ENCODE data around the gene RAPGEF5. TPM values are rescaled to one million over a fixed set of nuclear protein-coding genes. Genes with fewer than 3 reads are reported as not detected.

The RAPGEF5 gene
- total and polyA plus RNA-seq, 4 experiments from 2014 or later: not detected

DNA sequence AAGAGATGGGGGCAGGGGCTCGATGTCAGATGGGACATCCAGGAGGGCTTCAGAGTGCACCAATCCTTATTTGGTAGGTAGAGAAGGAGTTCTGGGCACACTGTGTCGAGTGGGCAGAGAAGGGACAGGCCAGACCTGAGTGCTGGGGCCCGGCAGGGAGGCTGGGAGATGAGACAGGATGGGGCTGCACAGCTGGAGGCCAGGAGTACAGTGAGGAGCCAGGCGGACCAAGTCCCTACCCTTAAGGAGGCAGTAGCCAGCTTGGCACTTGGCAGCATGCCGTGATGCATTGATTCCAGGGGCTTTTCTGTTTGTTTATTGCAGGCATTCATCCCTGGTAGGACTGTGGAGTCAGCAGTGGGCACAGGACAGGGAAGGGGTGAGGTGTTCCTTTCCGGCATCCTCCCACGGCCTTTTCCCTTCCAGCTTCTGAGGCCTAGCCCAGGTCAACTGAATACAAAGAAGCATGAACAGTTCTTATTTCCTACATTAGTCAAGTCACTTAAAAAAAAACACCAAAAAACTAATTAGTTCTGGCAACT, 242.4 kb downstream of the RAPGEF5 start:
- Histone ChIP-seq H3K27me3 (ENCODE audit: insufficient read depth, low read length) (no peaks in the 10 kb centered on the region), H3K4me3 (ENCODE audit: low read length in 2 of 2) (no peak overlapping the region), H3K27ac (ENCODE audit: low read depth, low read length) (no peak overlapping the region), H3K36me3 (ENCODE audit: insufficient read depth, low read length) (no peaks in the 10 kb centered on the region), H3K9me3 (ENCODE audit: control insufficient read depth in 1 of 2, low read length in 2 of 2) (no peaks in the 10 kb centered on the region), H3K4me1 (ENCODE audit: insufficient read depth, low read length) (no peaks in the 10 kb centered on the region)
- H3K27ac Mint-ChIP-seq: no peak overlapping the region
- DNase-seq: no peak
- no peaks in the 10 kb centered on the region for H3K4me1 Mint-ChIP-seq
- peaks cover 1 to 6% of the 10 kb centered on the region in 2 donors for H3K27me3 Mint-ChIP-seq
- CTCF ChIA-PET (ENCODE audit: partially characterized antibody): interaction anchor here (1.0 to 4.0 kb wide), 3 partner anchors 10 to 31 kb away, joined by 3 to 21 read pairs (median 4); no protein-coding TSS in a partner anchor
- intact Hi-C loops (cut with micrococcal nuclease): no loop called here
- no peaks in the 10 kb centered on the region for H3K9me3 Mint-ChIP-seq
- H3K36me3 Mint-ChIP-seq: no peaks in the 10 kb centered on the region
- H3K4me3 Mint-ChIP-seq: no peak overlapping the region
- POLR2A ChIA-PET (ENCODE audit: partially characterized antibody): no interaction called here

- Mint-ChIP-seq H3K27me3 (peaks cover 1 to 3% of the 10 kb centered on the region in 2 donors), H3K36me3 (no peaks in the 10 kb centered on the region), H3K4me3 (no peak overlapping the region), H3K4me1 (no peaks in the 10 kb centered on the region), H3K27ac (no peak overlapping the region), H3K9me3 (no peaks in the 10 kb centered on the region)
- intact Hi-C loops (cut with micrococcal nuclease): no loop called here
- Histone ChIP-seq H3K27me3 (ENCODE audit: insufficient read depth, low read length) (no peaks in the 10 kb centered on the region), H3K9me3 (ENCODE audit: control insufficient read depth in 1 of 2, low read length in 2 of 2) (no peaks in the 10 kb centered on the region), H3K4me1 (ENCODE audit: insufficient read depth, low read length) (no peaks in the 10 kb centered on the region), H3K36me3 (ENCODE audit: insufficient read depth, low read length) (no peaks in the 10 kb centered on the region), H3K27ac (ENCODE audit: low read depth, low read length) (no peak overlapping the region), H3K4me3 (ENCODE audit: low read length in 2 of 2) (no peak overlapping the region)
- ChIA-PET CTCF (ENCODE audit: partially characterized antibody) (interaction anchor here (1.0 to 4.0 kb wide), 4 partner anchors 11 to 387 kb away, joined by 3 to 21 read pairs (median 6); partner anchors contain the start of gene STEAP1B), POLR2A (ENCODE audit: partially characterized antibody) (no interaction called here)
- DNase-seq: no peak
Observed at GRCh38 chr7:22113041-22113440, 243.9 kb downstream of the RAPGEF5 start.

- no peak overlapping the region for H3K4me3 ChIP-seq (ENCODE audit: low read length in 2 of 2)
- H3K27ac ChIP-seq (ENCODE audit: low read depth, low read length): no peak overlapping the region
- H3K27me3 Mint-ChIP-seq: peaks cover 0 to 6% of the 10 kb centered on the region in 2 donors
- no peaks in the 10 kb centered on the region for H3K4me1 Mint-ChIP-seq
- H3K27ac Mint-ChIP-seq: no peak overlapping the region
- H3K4me1 ChIP-seq (ENCODE audit: insufficient read depth, low read length): no peaks in the 10 kb centered on the region
- DNase-seq: no peak
- ChIA-PET CTCF (ENCODE audit: partially characterized antibody) (interaction anchor here (1.0 to 4.4 kb wide), 8 partner anchors 10 to 389 kb away, joined by 3 to 35 read pairs (median 17); partner anchors contain the start of gene STEAP1B), POLR2A (ENCODE audit: partially characterized antibody) (no interaction called here)
- H3K9me3 Mint-ChIP-seq: no peaks in the 10 kb centered on the region
- no peak overlapping the region for H3K4me3 Mint-ChIP-seq
- no peaks in the 10 kb centered on the region for H3K27me3 ChIP-seq (ENCODE audit: insufficient read depth, low read length)
- no peaks in the 10 kb centered on the region for H3K36me3 Mint-ChIP-seq
- no peaks in the 10 kb centered on the region for H3K9me3 ChIP-seq (ENCODE audit: control insufficient read depth in 1 of 2, low read length in 2 of 2)
- intact Hi-C loops (cut with micrococcal nuclease): loop anchor here (2.0 kb wide), 1 partner anchor 943 kb away; no protein-coding TSS in a partner anchor
- no peaks in the 10 kb centered on the region for H3K36me3 ChIP-seq (ENCODE audit: insufficient read depth, low read length)
Observed at GRCh38 chr7:22111661-22112060, 245.3 kb downstream of the RAPGEF5 start.

DNA sequence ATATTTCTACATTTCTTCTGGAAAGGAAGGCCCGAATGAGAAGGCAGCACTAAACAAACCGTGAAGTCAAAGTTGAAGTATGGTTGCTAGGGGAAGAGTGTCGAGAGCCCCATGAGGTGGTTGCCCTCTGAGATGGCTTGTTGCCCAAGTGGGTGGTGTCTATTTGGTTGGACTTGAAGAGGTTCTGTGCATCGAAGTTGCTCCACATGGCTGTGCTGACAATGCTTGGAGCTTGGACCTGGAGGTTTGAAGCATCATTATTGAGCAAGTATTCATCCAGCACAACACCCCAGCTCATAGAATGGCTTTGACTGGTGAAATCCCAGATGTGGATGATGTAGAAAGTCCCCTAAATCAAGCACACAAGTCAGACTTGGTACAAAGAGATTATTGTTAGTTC, 246.1 kb downstream of the RAPGEF5 start:
- POLR2A ChIA-PET (ENCODE audit: partially characterized antibody): no interaction called here
- intact Hi-C loops (cut with micrococcal nuclease): loop anchor here (1.0 to 2.0 kb wide), 3 partner anchors 378 to 944 kb away; partner anchors contain the start of gene STEAP1B

GRCh38 chr7:22110227-22110839, 246.6 kb downstream of the RAPGEF5 start:
- H3K36me3 Mint-ChIP-seq: no peaks in the 10 kb centered on the region
- peak; percentile 61 to 68 (median 63) for DNase-seq
- no peaks in the 10 kb centered on the region for H3K9me3 Mint-ChIP-seq
- H3K27me3 ChIP-seq (ENCODE audit: insufficient read depth, low read length): no peaks in the 10 kb centered on the region
- H3K9me3 ChIP-seq (ENCODE audit: control insufficient read depth in 1 of 2, low read length in 2 of 2): no peaks in the 10 kb centered on the region
- intact Hi-C loops (cut with micrococcal nuclease): loop anchor here (1.0 to 2.0 kb wide), 3 partner anchors 379 to 944 kb away; partner anchors contain the start of gene STEAP1B
- no peaks in the 10 kb centered on the region for H3K4me1 Mint-ChIP-seq
- no peak overlapping the region for H3K4me3 ChIP-seq (ENCODE audit: low read length in 2 of 2)
- POLR2A ChIA-PET (ENCODE audit: partially characterized antibody): no interaction called here
- H3K4me1 ChIP-seq (ENCODE audit: insufficient read depth, low read length): no peaks in the 10 kb centered on the region
- peaks cover 0 to 4% of the 10 kb centered on the region in 2 donors for H3K27me3 Mint-ChIP-seq
- H3K4me3 Mint-ChIP-seq: no peak overlapping the region
- no peak overlapping the region for H3K27ac ChIP-seq (ENCODE audit: low read depth, low read length)
- no peaks in the 10 kb centered on the region for H3K36me3 ChIP-seq (ENCODE audit: insufficient read depth, low read length)
- peak overlapping the region in 1 of 7 donors; percentile 63 for H3K27ac Mint-ChIP-seq
- CTCF ChIA-PET (ENCODE audit: partially characterized antibody): interaction anchor here (0.8 to 4.4 kb wide), 28 partner anchors 9 to 946 kb away, joined by 3 to 35 read pairs (median 4); partner anchors contain the start of gene STEAP1B

More for the DNA sequence above, 246.1 kb downstream of the RAPGEF5 start:
- Mint-ChIP-seq H3K27ac (peak overlapping the region in 1 of 7 donors; percentile 21), H3K4me3 (no peak overlapping the region), H3K27me3 (peaks cover 0 to 4% of the 10 kb centered on the region in 2 donors), H3K9me3 (no peaks in the 10 kb centered on the region), H3K4me1 (no peaks in the 10 kb centered on the region), H3K36me3 (no peaks in the 10 kb centered on the region)
- Histone ChIP-seq H3K9me3 (ENCODE audit: control insufficient read depth in 1 of 2, low read length in 2 of 2) (no peaks in the 10 kb centered on the region), H3K27me3 (ENCODE audit: insufficient read depth, low read length) (no peaks in the 10 kb centered on the region), H3K27ac (ENCODE audit: low read depth, low read length) (no peak overlapping the region), H3K4me3 (ENCODE audit: low read length in 2 of 2) (no peak overlapping the region), H3K36me3 (ENCODE audit: insufficient read depth, low read length) (no peaks in the 10 kb centered on the region), H3K4me1 (ENCODE audit: insufficient read depth, low read length) (no peaks in the 10 kb centered on the region)
- DNase-seq: no peak
- CTCF ChIA-PET (ENCODE audit: partially characterized antibody): interaction anchor here (1.0 to 4.4 kb wide), 14 partner anchors 13 to 390 kb away, joined by 3 to 35 read pairs (median 12); partner anchors contain the start of gene STEAP1B

DNA sequence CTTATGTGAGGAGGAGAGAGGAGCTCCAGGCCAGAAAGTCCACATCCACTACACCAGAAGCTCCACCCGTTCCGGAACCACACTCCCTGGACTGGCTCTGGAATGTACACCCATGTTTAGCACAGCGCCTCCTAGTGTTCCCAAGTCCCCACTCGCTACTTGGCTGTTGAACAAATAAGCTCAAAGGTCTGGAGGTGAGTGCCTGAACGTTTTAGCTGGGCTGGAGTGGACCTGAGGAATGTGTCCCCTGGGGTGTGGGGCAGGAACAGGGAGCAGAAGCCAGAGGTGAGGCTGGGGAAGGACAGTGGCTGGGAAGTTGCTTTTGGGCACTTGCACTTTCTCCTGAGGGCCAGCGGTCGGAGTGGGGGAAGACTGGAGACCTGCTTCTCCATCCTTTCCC, 247.2 kb downstream of the RAPGEF5 start:
- ChIA-PET CTCF (ENCODE audit: partially characterized antibody) (interaction anchor here (0.8 to 4.4 kb wide), 26 partner anchors 8 to 946 kb away, joined by 3 to 35 read pairs (median 4); partner anchors contain the start of gene STEAP1B), POLR2A (ENCODE audit: partially characterized antibody) (no interaction called here)
- Mint-ChIP-seq H3K4me1 (no peaks in the 10 kb centered on the region), H3K36me3 (no peaks in the 10 kb centered on the region), H3K9me3 (no peaks in the 10 kb centered on the region), H3K27ac (no peak overlapping the region), H3K27me3 (peaks cover 0 to 4% of the 10 kb centered on the region in 2 donors), H3K4me3 (no peak overlapping the region)
- Histone ChIP-seq H3K27ac (ENCODE audit: low read depth, low read length) (no peak overlapping the region), H3K27me3 (ENCODE audit: insufficient read depth, low read length) (no peaks in the 10 kb centered on the region), H3K4me1 (ENCODE audit: insufficient read depth, low read length) (no peaks in the 10 kb centered on the region), H3K4me3 (ENCODE audit: low read length in 2 of 2) (no peak overlapping the region), H3K9me3 (ENCODE audit: control insufficient read depth in 1 of 2, low read length in 2 of 2) (no peaks in the 10 kb centered on the region), H3K36me3 (ENCODE audit: insufficient read depth, low read length) (no peaks in the 10 kb centered on the region)
- peak in 1 of 5 donors; percentile 2 for DNase-seq
- intact Hi-C loops (cut with micrococcal nuclease): loop anchor here (1.0 to 2.0 kb wide), 3 partner anchors 380 to 945 kb away; partner anchors contain the start of gene STEAP1B

DNA sequence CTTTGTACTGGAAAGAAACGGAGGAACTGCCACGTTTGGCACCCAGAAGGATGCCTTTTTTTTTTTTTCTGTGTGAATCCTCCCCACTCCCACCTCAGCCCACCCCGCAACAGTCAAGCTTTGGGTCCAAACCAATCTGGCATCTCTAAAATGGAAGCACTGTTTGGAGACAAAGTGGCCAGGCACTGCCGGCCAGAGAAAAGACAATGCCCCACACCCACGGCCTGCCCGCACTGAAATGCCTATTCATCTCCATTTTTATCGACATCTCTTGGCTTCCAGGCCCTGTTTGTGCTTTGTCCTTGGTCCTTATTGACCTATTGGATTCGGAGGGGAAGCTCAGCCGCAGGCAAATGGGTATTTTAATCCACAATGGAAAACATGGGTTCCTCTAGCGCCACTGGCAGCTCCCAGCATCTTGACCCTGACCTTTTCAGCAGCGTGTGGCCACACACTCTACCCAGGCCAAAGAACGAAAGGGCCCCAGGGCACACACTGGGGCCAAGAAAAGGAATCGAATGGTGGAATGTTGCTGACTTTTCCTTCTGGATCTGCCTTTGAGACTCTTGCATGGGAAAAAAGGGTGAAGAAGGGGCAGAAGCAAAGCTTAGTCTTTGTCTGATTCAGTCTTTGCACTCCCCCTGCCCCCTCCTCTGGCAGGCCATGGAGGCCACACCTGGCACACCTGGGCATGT, 248.7 kb downstream of the RAPGEF5 start:
- peaks cover 3 to 4% (median 3%) of the 10 kb centered on the region in 4 donors for H3K4me1 Mint-ChIP-seq
- no peak for DNase-seq
- H3K9me3 Mint-ChIP-seq: no peaks in the 10 kb centered on the region
- no peak overlapping the region for H3K4me3 ChIP-seq (ENCODE audit: low read length in 2 of 2)
- ChIA-PET CTCF (ENCODE audit: partially characterized antibody) (interaction anchor here (0.9 to 4.4 kb wide), 7 partner anchors 10 to 393 kb away, joined by 3 to 35 read pairs (median 22); partner anchors contain the start of gene STEAP1B), POLR2A (ENCODE audit: partially characterized antibody) (no interaction called here)
- no peak overlapping the region for H3K4me3 Mint-ChIP-seq
- H3K27me3 ChIP-seq (ENCODE audit: insufficient read depth, low read length): no peaks in the 10 kb centered on the region
- H3K36me3 Mint-ChIP-seq: no peaks in the 10 kb centered on the region
- intact Hi-C loops (cut with micrococcal nuclease): no loop called here
- no peak overlapping the region for H3K27ac ChIP-seq (ENCODE audit: low read depth, low read length)
- no peaks in the 10 kb centered on the region for H3K9me3 ChIP-seq (ENCODE audit: control insufficient read depth in 1 of 2, low read length in 2 of 2)
- H3K36me3 ChIP-seq (ENCODE audit: insufficient read depth, low read length): no peaks in the 10 kb centered on the region
- H3K27ac Mint-ChIP-seq: no peak overlapping the region
- no peaks in the 10 kb centered on the region for H3K4me1 ChIP-seq (ENCODE audit: insufficient read depth, low read length)
- H3K27me3 Mint-ChIP-seq: peaks cover 3 to 7% of the 10 kb centered on the region in 2 donors
